ENCODE data around the gene PPP3R1. TPM values are rescaled to one million over a fixed set of nuclear protein-coding genes. Genes with fewer than 3 reads are reported as not detected.

Gene PPP3R1
- total and polyA plus RNA-seq, 9 of the 15 experiments (the other 6 are each of a cell fraction or from before 2014, with no cell fraction given) = 3.7 to 70.0 (median 24.8) TPM

- DNase-seq (ENCODE audit: extremely low read depth in 1 of 4, low spot score in 3 of 4) (no peak), FAIRE-seq (no peak), ATAC-seq (no peak)
- in situ Hi-C loops (cut with MboI) = no loop called here
- Histone ChIP-seq H3K9me1 (ENCODE audit: control insufficient read depth, insufficient read depth, low read length) (no peaks in the 10 kb centered on the region), H4K20me1 (replicated peaks; ENCODE audit: control insufficient read depth, insufficient read depth, low read length) (no peaks in the 10 kb centered on the region; the same call in 1 of the 2 replicates), H3K79me2 (ENCODE audit: control insufficient read depth, insufficient read depth, low read length) (peaks cover 100% of the 10 kb centered on the region), H3K9ac (ENCODE audit: insufficient read depth in 1 of 2, low read depth in 2 of 2, low read length in 2 of 2) (no peak overlapping the region), H2AFZ (ENCODE audit: low read depth, low read length) (no peak overlapping the region), H3K36me3 (ENCODE audit: control insufficient read depth, insufficient read depth, low read length) (peaks cover 18% of the 10 kb centered on the region), H3K4me3 (no peak overlapping the region), H3K4me1 (replicated peaks in 1 of 2; ENCODE audit: control insufficient read depth in 2 of 2, insufficient read depth in 2 of 2, low read length in 2 of 2) (peaks cover 3 to 24% of the 10 kb centered on the region in 2 experiments), H3K27ac (ENCODE audit: extremely low read depth, low read depth, low read length) (peak overlapping the region; percentile 63; the same call in 1 of the 3 replicates), H3K27me3 (ENCODE audit: control insufficient read depth in 2 of 2, insufficient read depth in 2 of 2, low read length in 2 of 2) (no peaks in the 10 kb centered on the region), H3K4me2 (ENCODE audit: insufficient read depth, low read length) (no peak overlapping the region), H3K9me3 (replicated peaks; ENCODE audit: control insufficient read depth, insufficient read depth, low read depth, low read length) (no peaks in the 10 kb centered on the region)
- CTCF ChIA-PET (ENCODE audit: low intra/inter-chr PET ratio) = no interaction called here
- WGBS (ENCODE audit: insufficient coverage, low coverage, missing lambda C conversion rate) = 21% methylated on average over 3 of the region's 3 CpGs
- POLR2A ChIA-PET = interaction anchor here (0.7 to 1.4 kb wide), 2 partner anchors 10 to 13 kb away, joined by 3 to 5 read pairs; no protein-coding TSS in a partner anchor
- no TSS peak for BruUV-seq (replicated peaks)
- no peak for TF ChIP-seq NR0B1 (IDR thresholded peaks at IDR 0.05; ENCODE audit: partially characterized antibody)
- no peak for TF ChIP-seq NFIX (CRISPR knock-in tag; IDR thresholded peaks at IDR 0.05; ENCODE audit: low read depth)
- TF ChIP-seq PRDM10 (IDR thresholded peaks at IDR 0.05; ENCODE audit: partially characterized antibody) = no peak
- no peak for TF ChIP-seq RAD21 (CRISPR knock-in tag; conservative IDR thresholded peaks at IDR 0.05 in 1 of 2, IDR thresholded peaks at IDR 0.05 in 1 of 2)
- peak; percentile 20 for TF ChIP-seq ZFP36 (IDR thresholded peaks at IDR 0.05; ENCODE audit: low read depth, low read length, partially characterized antibody)
- no peak for TF ChIP-seq ARID2 (IDR thresholded peaks at IDR 0.05)
- intact Hi-C loops (cut with micrococcal nuclease) = no loop called here
Observed at GRCh38 chr2:68217729-68218128, 34.6 kb downstream of the PPP3R1 start.

Measured in K562 (cell line).